GM23338 (cell line): ENCODE data around the gene SSU72. TPM values are rescaled to one million over a fixed set of nuclear protein-coding genes. Genes with fewer than 3 reads are reported as not detected.

Source experiments
- ATAC-seq: fragments of 200-7000 bp; cut with Tn5 transposase; 3 replicates; pipeline ENCODE4 v1.9.1; 2020
- DNase-seq: peaks from one replicate; pipeline ENCODE4 v3.0.0-alpha.2; 2015; ENCODE audit warnings: low spot score
- H2AFZ ChIP-seq: fragments of 200-600 bp; sonication (generic); 2 replicates; pipeline ENCODE4 v1.8.0; 2016; ENCODE audit warnings: antibody characterized with exemption, mild to moderate bottlenecking, moderate library complexity
- H3F3A ChIP-seq: fragments of 200-600 bp; sonication (generic); replicated peaks from 2 replicates; pipeline ENCODE4 v1.8.0; 2017; ENCODE audit warnings: antibody characterized with exemption, mixed run types, low read depth
- H3K27ac ChIP-seq: fragments of 200-600 bp; sonication (generic); 2 replicates; pipeline ENCODE4 v1.6.1; 2016; ENCODE audit warnings: low read depth
- H3K27me3 ChIP-seq: fragments of 200-600 bp; sonication (generic); 2 replicates; pipeline ENCODE4 v1.8.0; 2016; ENCODE audit warnings: mild to moderate bottlenecking, mixed run types, moderate library complexity; ENCODE audit not compliant: insufficient read depth
- H3K36me3 ChIP-seq: fragments of 200-600 bp; sonication (generic); 2 replicates; pipeline ENCODE4 v1.8.0; 2016; ENCODE audit warnings: mild to moderate bottlenecking; ENCODE audit not compliant: insufficient read depth
- H3K4me1 ChIP-seq: fragments of 200-600 bp; sonication (generic); 2 replicates; pipeline ENCODE4 v1.8.0; 2016; ENCODE audit warnings: mild to moderate bottlenecking, moderate library complexity; ENCODE audit not compliant: insufficient read depth
- H3K4me2 ChIP-seq: fragments of 200-600 bp; sonication (generic); 2 replicates; pipeline ENCODE4 v1.7.1; 2017; ENCODE audit warnings: mixed run types
- H3K4me3 ChIP-seq: fragments of 200-600 bp; sonication (generic); 2 replicates; pipeline ENCODE4 v1.6.1; 2016; ENCODE audit warnings: mixed run types
- H3K79me2 ChIP-seq: fragments of 200-600 bp; sonication (generic); replicated peaks from 2 replicates; pipeline ENCODE4 v1.8.0; 2017; ENCODE audit warnings: mild to moderate bottlenecking; ENCODE audit not compliant: insufficient read depth
- H3K9me2 ChIP-seq: fragments of 200-600 bp; sonication (generic); 2 replicates; pipeline ENCODE4 v1.8.0; 2017; ENCODE audit not compliant: insufficient read depth
- H4K20me1 ChIP-seq: fragments of 200-600 bp; sonication (generic); replicated peaks from 2 replicates; pipeline ENCODE4 v1.8.0; 2017; ENCODE audit warnings: mild to moderate bottlenecking; ENCODE audit not compliant: insufficient read depth
- H3K27ac Mint-ChIP-seq: 2 replicates; pipeline ENCODE4 v1.8.0; 2020; ENCODE audit warnings: inconsistent platforms, mild to moderate bottlenecking, moderate library complexity, mixed read lengths
- H3K27me3 Mint-ChIP-seq: 3 replicates; pipeline ENCODE4 v1.8.0; 2022; ENCODE audit warnings: low read depth, mild to moderate bottlenecking, moderate library complexity, mixed read lengths, inconsistent platforms; ENCODE audit not compliant: insufficient read depth, poor library complexity
- H3K36me3 Mint-ChIP-seq: 3 replicates; pipeline ENCODE4 v1.8.0; 2021; ENCODE audit warnings: low read depth, mild to moderate bottlenecking, inconsistent platforms, moderate library complexity, mixed read lengths
- H3K4me1 Mint-ChIP-seq: 3 replicates; pipeline ENCODE4 v1.8.0; 2020; ENCODE audit warnings: mild to moderate bottlenecking, inconsistent platforms, mixed read lengths
- H3K4me3 Mint-ChIP-seq: 3 replicates; pipeline ENCODE4 v1.8.0; 2021; ENCODE audit warnings: moderate library complexity, mild to moderate bottlenecking, inconsistent platforms, mixed read lengths
- H3K9me3 Mint-ChIP-seq: 3 replicates; pipeline ENCODE4 v1.8.0; 2020; ENCODE audit warnings: moderate library complexity, mild to moderate bottlenecking, inconsistent platforms, mixed read lengths
- POLR2AphosphoS5 ChIP-seq: IDR thresholded peaks from 2 replicates; pipeline ENCODE4 v1.6.1; 2016; ENCODE audit warnings: antibody characterized with exemption, low read depth
- REST ChIP-seq: IDR thresholded peaks from one replicate; pipeline ENCODE4 v1.6.1; 2018; ENCODE audit warnings: antibody characterized with exemption; ENCODE audit not compliant: unreplicated experiment
- ZNF114 ChIP-seq: fragments of 250-450 bp; sonication (Bioruptor Pico); IDR thresholded peaks from 2 replicates; pipeline ENCODE4 v1.5.0; 2020; ENCODE audit warnings: mild to moderate bottlenecking, moderate library complexity
- ZNF331 ChIP-seq: fragments of 250-450 bp; sonication (Bioruptor Pico); IDR thresholded peaks from 2 replicates; pipeline ENCODE4 v1.5.0; 2020; ENCODE audit warnings: low read depth, mild to moderate bottlenecking, moderate library complexity
- ZNF462 ChIP-seq: fragments of 250-450 bp; sonication (Bioruptor Pico); IDR thresholded peaks from 2 replicates; pipeline ENCODE4 v1.5.0; 2020; ENCODE audit warnings: mild to moderate bottlenecking, moderate library complexity
- polyA plus RNA-seq: library from polyadenylated mRNA; unstranded; fragments of >200 nt; fragmentation: Nextera tagmentation; extraction: Ambion mirVana; gene quantifications from 2 replicates; pipeline ENCODE4 v1.2.1, GENCODE V29; 2016
- total RNA-seq: library from RNA; depleted of rRNA; stranded (reverse); fragments of >200 nt; shearing (Covaris generic); gene quantifications from 2 replicates; pipeline ENCODE4 v1.2.3, GENCODE V29; 2014
- TF ChIP-seq, protein P1 (sequence below), 2 experiments: fragments of 200-600 bp in 1 of 2; sonication (generic) in 1 of 2; conservative IDR thresholded peaks; 2 replicates each; pipeline versions ENCODE4 v1.5.1 to v1.6.1; 2016 to 2017; ENCODE audit warnings: antibody characterized with exemption in 2 of 2, low read depth in 2 of 2, mild to moderate bottlenecking in 2 of 2, moderate library complexity in 1 of 2

SSU72 gene
- total and polyA plus RNA-seq, 2 experiments from 2014 or later: 148 to 248 TPM

GRCh38 chr1:1577367-1578011 is 2.8 kb upstream of the SSU72 start:
- 0 out of 2 replicates have a peak, but pooled peaks cover 3% of the 10 kb centered on the region for H3K9me2 ChIP-seq
- ATAC-seq: no peak
- no peaks in the 10 kb centered on the region for H3K27me3 ChIP-seq
- H3K9me3 Mint-ChIP-seq: peaks cover 6% of the 10 kb centered on the region; the same call in 1 of the 3 replicates
- peaks cover 18% of the 10 kb centered on the region for H3K27me3 Mint-ChIP-seq
- no peak overlapping the region for H2AFZ ChIP-seq
- H3K36me3 ChIP-seq: no peaks in the 10 kb centered on the region
- DNase-seq: no peak
- peaks cover 15% of the 10 kb centered on the region for H3K36me3 Mint-ChIP-seq
- H3K4me1 ChIP-seq: no peaks in the 10 kb centered on the region
- H3K4me2 ChIP-seq: no peak overlapping the region
- H3K4me3 ChIP-seq: no peak overlapping the region
- no peak overlapping the region for H3K4me3 Mint-ChIP-seq
- peaks cover 3% of the 10 kb centered on the region for H3K4me1 Mint-ChIP-seq
- peaks cover 18% of the 10 kb centered on the region for H3K79me2 ChIP-seq
- no peak overlapping the region for H3K27ac Mint-ChIP-seq
- H4K20me1 ChIP-seq: peaks cover 6% of the 10 kb centered on the region
- H3K27ac ChIP-seq: no peak overlapping the region
- TF ChIP-seq ZNF331 (CRISPR knock-in tag) (no peak), POLR2AphosphoS5 (no peak), ZNF462 (no peak), ZNF114 (CRISPR knock-in tag) (no peak), REST (no peak)
- TF ChIP-seq, protein P1, sequence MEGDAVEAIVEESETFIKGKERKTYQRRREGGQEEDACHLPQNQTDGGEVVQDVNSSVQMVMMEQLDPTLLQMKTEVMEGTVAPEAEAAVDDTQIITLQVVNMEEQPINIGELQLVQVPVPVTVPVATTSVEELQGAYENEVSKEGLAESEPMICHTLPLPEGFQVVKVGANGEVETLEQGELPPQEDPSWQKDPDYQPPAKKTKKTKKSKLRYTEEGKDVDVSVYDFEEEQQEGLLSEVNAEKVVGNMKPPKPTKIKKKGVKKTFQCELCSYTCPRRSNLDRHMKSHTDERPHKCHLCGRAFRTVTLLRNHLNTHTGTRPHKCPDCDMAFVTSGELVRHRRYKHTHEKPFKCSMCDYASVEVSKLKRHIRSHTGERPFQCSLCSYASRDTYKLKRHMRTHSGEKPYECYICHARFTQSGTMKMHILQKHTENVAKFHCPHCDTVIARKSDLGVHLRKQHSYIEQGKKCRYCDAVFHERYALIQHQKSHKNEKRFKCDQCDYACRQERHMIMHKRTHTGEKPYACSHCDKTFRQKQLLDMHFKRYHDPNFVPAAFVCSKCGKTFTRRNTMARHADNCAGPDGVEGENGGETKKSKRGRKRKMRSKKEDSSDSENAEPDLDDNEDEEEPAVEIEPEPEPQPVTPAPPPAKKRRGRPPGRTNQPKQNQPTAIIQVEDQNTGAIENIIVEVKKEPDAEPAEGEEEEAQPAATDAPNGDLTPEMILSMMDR (conservative IDR thresholded peaks at IDR 0.05; ENCODE audit: low read depth in 2 of 2): no peak
- peaks cover 4% of the 10 kb centered on the region; the same call in 1 of the 2 replicates for H3F3A ChIP-seq
